Mesendoderm (in vitro differentiated cells): ENCODE measurements around the gene COLEC12.

Experiments used
- DNase-seq: peaks from one replicate; pipeline ENCODE4 v3.0.0; 2013
- H2AK5ac ChIP-seq: 2 replicates; pipeline ENCODE4 v1.6.1; 2013; ENCODE audit warnings: low read length, inconsistent platforms
- H2BK120ac ChIP-seq: 2 replicates; pipeline ENCODE4 v1.6.1; 2013; ENCODE audit warnings: low read depth, mild to moderate bottlenecking, low read length, moderate library complexity, mixed read lengths
- H2BK15ac ChIP-seq: replicated peaks from 2 replicates; pipeline ENCODE4 v1.6.1; 2013; ENCODE audit warnings: low read depth, mild to moderate bottlenecking, moderate library complexity
- H2BK5ac ChIP-seq: 2 replicates; pipeline ENCODE4 v1.6.1; 2013; ENCODE audit warnings: low read length, inconsistent platforms
- H3K18ac ChIP-seq: 2 replicates; pipeline ENCODE4 v1.6.1; 2013; ENCODE audit warnings: mild to moderate bottlenecking, low read length, mixed read lengths
- H3K23ac ChIP-seq: one replicate; pipeline ENCODE4 v1.6.1; 2013; ENCODE audit warnings: low read length
- H3K27ac ChIP-seq: 2 replicates; pipeline ENCODE4 v1.5.1; 2013; ENCODE audit warnings: low read depth, mild to moderate bottlenecking, inconsistent platforms, low read length, moderate library complexity
- H3K27me3 ChIP-seq: 2 replicates; pipeline ENCODE4 v1.6.1; 2013; ENCODE audit warnings: low read length, control low read depth, mild to moderate bottlenecking, inconsistent platforms; ENCODE audit not compliant: insufficient read depth, poor library complexity
- H3K36me3 ChIP-seq: 2 replicates; pipeline ENCODE4 v1.6.1; 2013; ENCODE audit warnings: low read length, inconsistent platforms; ENCODE audit not compliant: control insufficient read depth, insufficient read depth
- H3K4ac ChIP-seq: one replicate; pipeline ENCODE4 v1.6.1; 2013; ENCODE audit warnings: low read depth, mild to moderate bottlenecking, low read length, moderate library complexity
- H3K4me1 ChIP-seq: 2 replicates; pipeline ENCODE4 v1.6.1; 2013; ENCODE audit warnings: low read depth, low read length, inconsistent platforms; ENCODE audit not compliant: control insufficient read depth
- H3K4me2 ChIP-seq: 2 replicates; pipeline ENCODE4 v1.6.1; 2013; ENCODE audit warnings: low read length
- H3K4me3 ChIP-seq: 2 replicates; pipeline ENCODE4 v1.5.1; 2013; ENCODE audit warnings: mild to moderate bottlenecking, low read length
- H3K56ac ChIP-seq: one replicate; pipeline ENCODE4 v1.6.1; 2013; ENCODE audit warnings: low read length
- H3K79me1 ChIP-seq: 2 replicates; pipeline ENCODE4 v1.6.1; 2013; ENCODE audit warnings: low read length, inconsistent platforms
- H3K79me2 ChIP-seq: 2 replicates; pipeline ENCODE4 v1.6.1; 2013; ENCODE audit warnings: mild to moderate bottlenecking, low read length; ENCODE audit not compliant: control insufficient read depth, insufficient read depth
- H3K9ac ChIP-seq: 2 replicates; pipeline ENCODE4 v1.6.1; 2013; ENCODE audit warnings: low read length, inconsistent platforms
- H4K5ac ChIP-seq: one replicate; pipeline ENCODE4 v1.6.1; 2013; ENCODE audit warnings: low read length
- H4K8ac ChIP-seq: one replicate; pipeline ENCODE4 v1.6.1; 2013; ENCODE audit warnings: low read depth, mild to moderate bottlenecking, control low read depth, low read length, moderate library complexity
- WGBS: extraction: QIAGEN DNeasy Blood & Tissue Kit; methylation state at CpG from one replicate; pipeline ENCODE4 v1.1.7; 2013; ENCODE audit warnings: low lambda C conversion rate, missing lambda C conversion rate; ENCODE audit not compliant: insufficient coverage; ENCODE audit errors: extremely low coverage; 5-methylcytosine and 5-hydroxymethylcytosine counted together

COLEC12 gene

GRCh38 chr18:395456-396250 lies 104.8 kb downstream of the COLEC12 start:
- Histone ChIP-seq H3K36me3 (no peaks in the 10 kb centered on the region), H3K18ac (no peak overlapping the region), H3K9ac (no peak overlapping the region), H3K56ac (no peak overlapping the region), H3K27me3 (no peaks in the 10 kb centered on the region), H3K4me3 (no peak overlapping the region), H4K5ac (no peak overlapping the region), H3K27ac (no peak overlapping the region), H3K4me1 (no peaks in the 10 kb centered on the region), H4K8ac (no peak overlapping the region), H2BK15ac (no peak overlapping the region), H3K4me2 (no peak overlapping the region), H3K79me2 (no peaks in the 10 kb centered on the region), H3K23ac (no peak overlapping the region), H3K79me1 (peaks cover 2% of the 10 kb centered on the region), H2BK120ac (no peak overlapping the region), H3K4ac (no peak overlapping the region), H2AK5ac (no peak overlapping the region), H2BK5ac (no peak overlapping the region)
- no CpG with 5 or more reads among the region's 13 CpGs for WGBS
- no peak for DNase-seq

- H3K79me1 ChIP-seq = peaks cover 2% of the 10 kb centered on the region
- H2BK5ac ChIP-seq = no peak overlapping the region
- H4K8ac ChIP-seq = no peak overlapping the region
- no peaks in the 10 kb centered on the region for H3K36me3 ChIP-seq
- no peak overlapping the region for H2BK15ac ChIP-seq
- no peak overlapping the region for H3K4me3 ChIP-seq
- H2BK120ac ChIP-seq = no peak overlapping the region
- H3K4me1 ChIP-seq = no peaks in the 10 kb centered on the region
- H3K4me2 ChIP-seq = no peak overlapping the region
- peak; percentile 77 for DNase-seq
- no peak overlapping the region for H3K9ac ChIP-seq
- H3K27me3 ChIP-seq = no peaks in the 10 kb centered on the region
- H3K79me2 ChIP-seq = no peaks in the 10 kb centered on the region
- no peak overlapping the region for H2AK5ac ChIP-seq
- WGBS = no CpG with 5 or more reads among the region's 1 CpG
- H3K27ac ChIP-seq = no peak overlapping the region
- no peak overlapping the region for H3K23ac ChIP-seq
- H3K4ac ChIP-seq = no peak overlapping the region
- H4K5ac ChIP-seq = no peak overlapping the region
- H3K56ac ChIP-seq = no peak overlapping the region
- H3K18ac ChIP-seq = no peak overlapping the region
Observed at GRCh38 chr18:394987-395362, 105.5 kb downstream of the COLEC12 start.

DNA sequence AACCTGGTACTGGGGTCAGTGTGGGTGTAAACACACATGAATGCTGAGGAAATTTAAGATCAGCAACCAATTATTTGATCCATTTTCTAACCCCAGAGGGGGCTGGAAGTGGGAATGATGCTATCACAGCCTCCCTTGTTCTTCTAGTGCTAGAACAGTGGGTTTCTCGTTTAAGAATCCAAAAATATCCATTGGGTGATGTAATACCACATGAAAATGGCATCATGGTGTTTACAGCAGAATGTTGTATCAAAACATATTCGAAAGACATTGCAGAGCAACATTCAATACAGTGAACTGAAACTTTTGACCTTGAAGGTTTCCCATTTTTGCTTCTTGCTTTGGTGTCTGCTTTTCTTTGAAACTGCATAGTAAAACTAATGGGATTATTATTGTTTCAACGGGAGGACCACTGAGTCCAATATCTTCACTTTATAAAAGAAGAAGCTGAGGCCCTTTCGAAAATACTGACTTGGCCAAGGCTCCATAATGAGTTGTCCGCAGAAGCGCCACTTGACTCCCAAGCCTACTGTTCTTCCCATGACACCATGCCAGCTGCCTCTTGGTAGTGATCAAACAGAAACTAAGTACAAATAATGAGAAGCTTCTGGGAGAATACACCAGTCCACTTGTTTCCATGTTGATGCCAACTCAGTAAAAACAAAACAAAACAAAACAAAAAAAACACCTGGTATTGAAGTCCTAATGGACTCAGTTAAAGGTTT lies 106.1 kb downstream of the COLEC12 start:
- H4K5ac ChIP-seq = no peak overlapping the region
- H3K36me3 ChIP-seq = no peaks in the 10 kb centered on the region
- no peak overlapping the region for H3K27ac ChIP-seq
- DNase-seq = no peak
- no peak overlapping the region for H2AK5ac ChIP-seq
- H3K79me2 ChIP-seq = no peaks in the 10 kb centered on the region
- no peak overlapping the region for H3K23ac ChIP-seq
- H3K79me1 ChIP-seq = peaks cover 2% of the 10 kb centered on the region
- WGBS = no CpG with 5 or more reads among the region's 6 CpGs
- H3K9ac ChIP-seq = no peak overlapping the region
- H3K4ac ChIP-seq = no peak overlapping the region
- H3K4me1 ChIP-seq = no peaks in the 10 kb centered on the region
- no peak overlapping the region for H2BK120ac ChIP-seq
- H3K27me3 ChIP-seq = no peaks in the 10 kb centered on the region
- H4K8ac ChIP-seq = no peak overlapping the region
- H3K4me3 ChIP-seq = no peak overlapping the region
- no peak overlapping the region for H3K18ac ChIP-seq
- H3K4me2 ChIP-seq = no peak overlapping the region
- no peak overlapping the region for H2BK15ac ChIP-seq
- no peak overlapping the region for H3K56ac ChIP-seq
- no peak overlapping the region for H2BK5ac ChIP-seq

DNA sequence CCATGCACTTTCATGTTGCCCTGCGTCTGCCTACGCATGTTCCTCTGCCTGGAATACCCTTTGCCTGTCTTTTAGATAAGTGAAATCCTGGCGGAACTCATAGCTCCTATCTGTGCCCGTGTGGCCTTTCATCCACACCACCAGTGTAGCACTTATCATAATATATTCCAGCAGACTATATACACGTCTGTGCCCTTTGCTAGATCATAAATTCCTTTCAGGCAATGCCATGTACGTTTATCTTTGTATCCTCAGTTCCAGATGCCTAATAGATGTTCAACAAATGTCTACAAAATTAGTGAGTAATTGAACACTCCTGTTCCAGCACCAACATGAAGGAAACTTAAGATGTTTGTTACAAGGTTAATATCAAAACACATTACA lies 106.9 kb downstream of the COLEC12 start:
- Histone ChIP-seq H3K79me2 (no peaks in the 10 kb centered on the region), H3K79me1 (peaks cover 2% of the 10 kb centered on the region), H3K36me3 (no peaks in the 10 kb centered on the region), H3K27ac (no peak overlapping the region), H3K4ac (no peak overlapping the region), H2BK15ac (no peak overlapping the region), H3K9ac (no peak overlapping the region), H3K4me2 (no peak overlapping the region), H3K4me1 (no peaks in the 10 kb centered on the region), H3K23ac (no peak overlapping the region), H3K56ac (no peak overlapping the region), H2BK5ac (no peak overlapping the region), H4K8ac (no peak overlapping the region), H3K27me3 (no peaks in the 10 kb centered on the region), H3K18ac (no peak overlapping the region), H3K4me3 (no peak overlapping the region), H2BK120ac (no peak overlapping the region), H2AK5ac (no peak overlapping the region), H4K5ac (no peak overlapping the region)
- no CpG with 5 or more reads among the region's 6 CpGs for WGBS
- DNase-seq = no peak

DNA sequence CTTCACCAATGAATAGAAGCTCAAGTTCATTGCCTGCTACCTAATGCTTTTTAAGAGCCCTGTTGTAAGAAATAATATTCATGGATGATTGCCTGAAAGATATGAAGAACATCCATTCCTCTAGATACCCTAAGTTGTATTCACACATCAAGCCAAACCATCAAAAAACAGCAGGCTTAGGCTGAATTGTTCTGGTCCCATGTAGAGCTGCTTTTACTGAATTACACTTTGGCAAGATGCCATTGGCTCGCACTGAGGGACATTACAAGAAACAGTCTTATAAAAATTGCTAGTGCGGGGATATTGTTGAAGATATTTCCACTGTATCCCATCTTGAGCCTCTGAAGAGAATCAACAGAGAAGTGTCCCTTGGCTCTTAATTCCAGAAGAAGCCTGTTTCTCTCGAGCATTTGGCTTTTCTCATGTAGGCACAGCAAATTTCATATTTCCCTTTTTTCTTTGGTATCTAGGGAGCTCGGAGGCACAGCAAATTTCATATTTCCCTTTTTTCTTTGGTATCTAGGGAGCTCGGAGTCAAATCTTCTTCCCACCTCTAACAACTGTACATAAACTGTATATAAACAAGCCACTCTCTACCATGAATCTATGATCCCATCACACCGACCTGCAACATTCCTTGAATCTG lies 107.5 kb downstream of the COLEC12 start:
- H3K36me3 ChIP-seq = no peaks in the 10 kb centered on the region

More for the DNA sequence above, 107.5 kb downstream of the COLEC12 start:
- WGBS = no CpG with 5 or more reads among the region's 6 CpGs
- Histone ChIP-seq H4K5ac (no peak overlapping the region), H3K18ac (no peak overlapping the region), H3K27me3 (no peaks in the 10 kb centered on the region), H3K4me2 (no peak overlapping the region), H3K23ac (no peak overlapping the region), H4K8ac (no peak overlapping the region), H3K9ac (no peak overlapping the region), H3K27ac (no peak overlapping the region), H2BK120ac (no peak overlapping the region), H2AK5ac (no peak overlapping the region), H2BK5ac (no peak overlapping the region), H2BK15ac (no peak overlapping the region), H3K56ac (no peak overlapping the region), H3K4me3 (no peak overlapping the region), H3K79me1 (peaks cover 2% of the 10 kb centered on the region), H3K79me2 (no peaks in the 10 kb centered on the region), H3K4ac (no peak overlapping the region), H3K4me1 (no peaks in the 10 kb centered on the region)
- no peak for DNase-seq
